GM23248 (cell line): ENCODE data around the gene FHOD3. TPM values are rescaled to one million over a fixed set of nuclear protein-coding genes. Genes with fewer than 3 reads are reported as not detected.

Source experiments
- DNase-seq: peaks from one replicate; pipeline ENCODE4 v3.0.0-alpha.2; 2015
- H2AFZ ChIP-seq: fragments of 200-600 bp; sonication (generic); 2 replicates; pipeline ENCODE4 v1.6.1; 2016; ENCODE audit warnings: antibody characterized with exemption
- H3F3A ChIP-seq: fragments of 200-600 bp; sonication (generic); 2 replicates; pipeline ENCODE4 v1.6.1; 2016; ENCODE audit warnings: mild to moderate bottlenecking, antibody characterized with exemption, mixed run types; ENCODE audit not compliant: insufficient read depth
- H3K27ac ChIP-seq: fragments of 200-600 bp; sonication (generic); 2 replicates; pipeline ENCODE4 v1.5.1; 2016; ENCODE audit warnings: mild to moderate bottlenecking
- H3K27me3 ChIP-seq: fragments of 200-600 bp; sonication (generic); replicated peaks from 2 replicates; pipeline ENCODE4 v1.6.1; 2016; ENCODE audit warnings: mild to moderate bottlenecking; ENCODE audit not compliant: insufficient read depth
- H3K36me3 ChIP-seq: fragments of 200-600 bp; sonication (generic); 2 replicates; pipeline ENCODE4 v1.6.1; 2016; ENCODE audit warnings: low read depth, mild to moderate bottlenecking
- H3K4me1 ChIP-seq: fragments of 200-600 bp; sonication (generic); 2 replicates; pipeline ENCODE4 v1.6.1; 2016; ENCODE audit warnings: mild to moderate bottlenecking; ENCODE audit not compliant: insufficient read depth
- H3K4me2 ChIP-seq: fragments of 200-600 bp; sonication (generic); one replicate; pipeline ENCODE4 v1.6.1; 2016; ENCODE audit warnings: mild to moderate bottlenecking; ENCODE audit not compliant: unreplicated experiment
- H3K4me3 ChIP-seq: fragments of 200-600 bp; sonication (generic); 2 replicates; pipeline ENCODE4 v1.5.1; 2016; ENCODE audit warnings: mild to moderate bottlenecking
- H3K79me2 ChIP-seq: fragments of 200-600 bp; sonication (generic); 2 replicates; pipeline ENCODE4 v1.6.1; 2016; ENCODE audit warnings: mild to moderate bottlenecking; ENCODE audit not compliant: insufficient read depth
- H3K9ac ChIP-seq: fragments of 200-600 bp; sonication (generic); 2 replicates; pipeline ENCODE4 v1.6.1; 2016; ENCODE audit warnings: mild to moderate bottlenecking
- H3K9me2 ChIP-seq: fragments of 200-600 bp; sonication (generic); 2 replicates; pipeline ENCODE4 v1.6.1; 2016; ENCODE audit warnings: mixed run types, mild to moderate bottlenecking, moderate library complexity; ENCODE audit not compliant: insufficient read depth
- H3K9me3 ChIP-seq: fragments of 200-600 bp; sonication (generic); one replicate; pipeline ENCODE4 v1.6.1; 2017; ENCODE audit warnings: low read depth
- H4K20me1 ChIP-seq: fragments of 200-600 bp; sonication (generic); 2 replicates; pipeline ENCODE4 v1.6.0; 2016; ENCODE audit not compliant: insufficient read depth
- EZH2 ChIP-seq: fragments of 200-600 bp; sonication (generic); IDR thresholded peaks from 2 replicates; pipeline ENCODE4 v1.6.1; 2018; ENCODE audit warnings: antibody characterized with exemption, mild to moderate bottlenecking; ENCODE audit not compliant: insufficient read depth, poor library complexity, severe bottlenecking
- EZH2phosphoT487 ChIP-seq: fragments of 200-600 bp; sonication (generic); IDR thresholded peaks from 2 replicates; pipeline ENCODE4 v1.6.1; 2018; ENCODE audit warnings: antibody characterized with exemption, moderate library complexity, mild to moderate bottlenecking, low read depth; ENCODE audit not compliant: insufficient read depth
- WGBS, 2 experiments: methylation state at CpG; one replicate each; pipeline ENCODE4 v1.1.6; 2015 to 2017; ENCODE audit warnings: low lambda C conversion rate in 2 of 2, low coverage in 1 of 2; ENCODE audit errors: missing lambda C conversion rate in 2 of 2; 5-methylcytosine and 5-hydroxymethylcytosine counted together
- in situ Hi-C: fragments of 300-500 bp; cut with MboI; formaldehyde crosslinking; loops from 2 replicates; pipeline ENCODE4 v1.15.0; 2020
- polyA plus RNA-seq: library from polyadenylated mRNA; unstranded; fragments of >200 nt; fragmentation: Nextera tagmentation; extraction: Ambion mirVana; gene quantifications from 2 replicates; pipeline ENCODE4 v1.2.1, GENCODE V29; 2016
- total RNA-seq: library from RNA; depleted of rRNA; stranded (reverse); fragments of >200 nt; shearing (Covaris generic); gene quantifications from 2 replicates; pipeline ENCODE4 v1.2.3, GENCODE V29; 2014

FHOD3 gene
- total and polyA plus RNA-seq, 2 experiments from 2014 or later, result 1.6 to 10.1 TPM

DNA sequence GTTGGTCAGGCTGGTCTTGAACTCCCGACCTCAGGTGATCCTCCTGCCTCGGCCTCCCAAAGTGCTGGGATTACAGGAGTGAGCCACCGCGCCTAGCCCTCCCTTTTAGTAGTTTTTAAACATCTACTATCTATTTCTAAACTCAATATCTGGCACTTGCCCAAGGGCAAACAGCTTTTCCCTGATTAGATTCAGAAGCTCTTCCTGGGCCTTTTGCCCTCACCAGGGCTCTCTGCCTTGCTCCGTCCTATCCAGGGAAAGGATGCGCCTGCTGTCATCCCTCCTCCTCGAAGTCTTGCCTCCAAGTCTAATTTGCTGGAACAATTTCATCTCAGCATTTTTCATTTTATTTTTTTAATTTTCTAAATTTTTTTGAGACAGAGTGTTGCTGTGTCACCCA, 41.4 kb upstream of the FHOD3 start:
- H3K79me2 ChIP-seq, result no peaks in the 10 kb centered on the region
- WGBS, 2 experiments, result 90 to 95% methylated on average over 7 of the region's 7 CpGs
- no peak overlapping the region for H3K27ac ChIP-seq
- H3K4me2 ChIP-seq, result no peak overlapping the region
- no peaks in the 10 kb centered on the region for H3F3A ChIP-seq
- H3K36me3 ChIP-seq, result peaks cover 31% of the 10 kb centered on the region
- TF ChIP-seq EZH2 (no peak), EZH2phosphoT487 (no peak)
- no peak overlapping the region for H3K9ac ChIP-seq
- H3K9me3 ChIP-seq, result no peaks in the 10 kb centered on the region
- no peak overlapping the region for H2AFZ ChIP-seq
- no peaks in the 10 kb centered on the region for H4K20me1 ChIP-seq
- no peaks in the 10 kb centered on the region for H3K4me1 ChIP-seq
- DNase-seq, result no peak
- in situ Hi-C loops, result no loop called here
- no peaks in the 10 kb centered on the region for H3K9me2 ChIP-seq
- H3K27me3 ChIP-seq, result no peaks in the 10 kb centered on the region
- no peak overlapping the region for H3K4me3 ChIP-seq

GRCh38 chr18:36262971-36263370, 34.5 kb upstream of the FHOD3 start:
- Histone ChIP-seq H2AFZ (no peak overlapping the region), H3K4me3 (no peak overlapping the region), H3K36me3 (peaks cover 29% of the 10 kb centered on the region), H3K79me2 (no peaks in the 10 kb centered on the region), H3K27me3 (no peaks in the 10 kb centered on the region), H3K9me2 (no peaks in the 10 kb centered on the region), H3F3A (no peaks in the 10 kb centered on the region), H3K27ac (no peak overlapping the region), H3K9ac (no peak overlapping the region), H3K4me1 (no peaks in the 10 kb centered on the region), H3K4me2 (no peak overlapping the region), H4K20me1 (no peaks in the 10 kb centered on the region), H3K9me3 (no peaks in the 10 kb centered on the region)
- DNase-seq, result no peak
- in situ Hi-C loops, result no loop called here
- TF ChIP-seq EZH2phosphoT487, result no peak
- no peak for TF ChIP-seq EZH2
- 74 to 75% methylated on average over 1 of the region's 1 CpG for WGBS, 2 experiments

GRCh38 chr18:36264283-36264682, 33.2 kb upstream of the FHOD3 start:
- Histone ChIP-seq H2AFZ (no peak overlapping the region), H3K4me3 (no peak overlapping the region), H3K27ac (no peak overlapping the region), H3K27me3 (no peaks in the 10 kb centered on the region), H3K79me2 (no peaks in the 10 kb centered on the region), H3K9me2 (no peaks in the 10 kb centered on the region), H3K9me3 (no peaks in the 10 kb centered on the region), H3K4me2 (no peak overlapping the region), H3K9ac (no peak overlapping the region), H4K20me1 (no peaks in the 10 kb centered on the region), H3K4me1 (no peaks in the 10 kb centered on the region), H3K36me3 (peaks cover 19% of the 10 kb centered on the region; the same call in 1 of the 2 replicates), H3F3A (no peaks in the 10 kb centered on the region)
- WGBS, 2 experiments, result 80 to 87% methylated on average over 8 of the region's 8 CpGs
- DNase-seq, result no peak
- in situ Hi-C loops, result no loop called here
- TF ChIP-seq EZH2phosphoT487, result no peak
- TF ChIP-seq EZH2, result no peak

- no peak for TF ChIP-seq EZH2
- TF ChIP-seq EZH2phosphoT487, result no peak
- 69% methylated on average over 5 of the region's 5 CpGs for WGBS, 2 experiments
- no peaks in the 10 kb centered on the region for H4K20me1 ChIP-seq
- in situ Hi-C loops, result no loop called here
- no peaks in the 10 kb centered on the region for H3K79me2 ChIP-seq
- no peaks in the 10 kb centered on the region for H3K9me2 ChIP-seq
- no peaks in the 10 kb centered on the region for H3F3A ChIP-seq
- H3K27ac ChIP-seq, result no peak overlapping the region
- no peak overlapping the region for H3K4me3 ChIP-seq
- no peaks in the 10 kb centered on the region for H3K27me3 ChIP-seq
- H3K4me2 ChIP-seq, result no peak overlapping the region
- DNase-seq, result no peak
- H3K9ac ChIP-seq, result no peak overlapping the region
- no peaks in the 10 kb centered on the region for H3K9me3 ChIP-seq
- peaks cover 22% of the 10 kb centered on the region for H3K36me3 ChIP-seq
- H3K4me1 ChIP-seq, result no peaks in the 10 kb centered on the region
- no peak overlapping the region for H2AFZ ChIP-seq
Observed at GRCh38 chr18:36265015-36265414, 32.5 kb upstream of the FHOD3 start.

- H4K20me1 ChIP-seq, result no peaks in the 10 kb centered on the region
Observed at GRCh38 chr18:36269157-36269556, 28.4 kb upstream of the FHOD3 start.

More at GRCh38 chr18:36269157-36269556, 28.4 kb upstream of the FHOD3 start:
- Histone ChIP-seq H3K36me3 (peaks cover 15% of the 10 kb centered on the region), H3K4me2 (no peak overlapping the region), H3K27ac (no peak overlapping the region), H3K79me2 (no peaks in the 10 kb centered on the region), H3K4me3 (no peak overlapping the region), H3K9ac (no peak overlapping the region), H3K9me2 (no peaks in the 10 kb centered on the region), H2AFZ (no peak overlapping the region), H3K9me3 (no peaks in the 10 kb centered on the region), H3F3A (no peaks in the 10 kb centered on the region), H3K27me3 (no peaks in the 10 kb centered on the region), H3K4me1 (no peaks in the 10 kb centered on the region)
- WGBS, 2 experiments, result 83% methylated on average over 4 of the region's 4 CpGs
- in situ Hi-C loops, result no loop called here
- DNase-seq, result no peak
- TF ChIP-seq EZH2 (no peak), EZH2phosphoT487 (no peak)
